ENCODE data around the gene LRRC63. TPM values are rescaled to one million over a fixed set of nuclear protein-coding genes. Genes with fewer than 3 reads are reported as not detected.

The LRRC63 gene
- total RNA-seq, 3 donors from 2014 or later = 0.15 to 0.33 (median 0.16) TPM

GRCh38 chr13:46184277-46184699 is 27.4 kb upstream of the LRRC63 start:
- no peak overlapping the region for H3K27ac ChIP-seq
- intact Hi-C loops (cut with DNase I; ENCODE audit: low total_unique reads) = no loop called here

GRCh38 chr13:46185634-46186033 is 26.1 kb upstream of the LRRC63 start:
- Histone ChIP-seq H3K36me3 (no peaks in the 10 kb centered on the region), H3K9me3 (no peaks in the 10 kb centered on the region), H3K4me1 (no peaks in the 10 kb centered on the region), H3K4me3 (no peak overlapping the region), H3K27ac (no peak overlapping the region), H3K27me3 (no peaks in the 10 kb centered on the region)
- no peak for DNase-seq (ENCODE audit: low spot score in 2 of 2)
- TF ChIP-seq POLR2AphosphoS5 (IDR thresholded peaks at IDR 0.05) (no peak), POLR2A (IDR thresholded peaks at IDR 0.05) (no peak), CTCF (IDR thresholded peaks at IDR 0.05) (no peak)
- intact Hi-C loops (cut with DNase I; ENCODE audit: low total_unique reads) = no loop called here

More at GRCh38 chr13:46184277-46184699, 27.4 kb upstream of the LRRC63 start:
- no peaks in the 10 kb centered on the region for H3K27me3 ChIP-seq
- H3K9me3 ChIP-seq = no peaks in the 10 kb centered on the region
- H3K4me1 ChIP-seq = no peaks in the 10 kb centered on the region
- DNase-seq (ENCODE audit: low spot score in 2 of 2) = no peak
- H3K4me3 ChIP-seq = no peak overlapping the region
- TF ChIP-seq POLR2AphosphoS5 (IDR thresholded peaks at IDR 0.05) = no peak
- TF ChIP-seq POLR2A (IDR thresholded peaks at IDR 0.05) = no peak
- TF ChIP-seq CTCF (IDR thresholded peaks at IDR 0.05) = no peak
- no peaks in the 10 kb centered on the region for H3K36me3 ChIP-seq

GRCh38 chr13:46192412-46192811 is 19.3 kb upstream of the LRRC63 start:
- intact Hi-C loops (cut with DNase I; ENCODE audit: low total_unique reads) = no loop called here

GRCh38 chr13:46195016-46195415 is 16.7 kb upstream of the LRRC63 start:
- no peaks in the 10 kb centered on the region for H3K4me1 ChIP-seq
- TF ChIP-seq POLR2AphosphoS5 (IDR thresholded peaks at IDR 0.05) (no peak), POLR2A (IDR thresholded peaks at IDR 0.05) (no peak), CTCF (IDR thresholded peaks at IDR 0.05) (no peak)
- H3K27me3 ChIP-seq = no peaks in the 10 kb centered on the region
- no peaks in the 10 kb centered on the region for H3K9me3 ChIP-seq
- H3K4me3 ChIP-seq = no peak overlapping the region
- DNase-seq (ENCODE audit: low spot score in 2 of 2) = no peak
- intact Hi-C loops (cut with DNase I; ENCODE audit: low total_unique reads) = no loop called here
- no peak overlapping the region for H3K27ac ChIP-seq
- H3K36me3 ChIP-seq = no peaks in the 10 kb centered on the region

More at GRCh38 chr13:46192412-46192811, 19.3 kb upstream of the LRRC63 start:
- DNase-seq (ENCODE audit: low spot score in 2 of 2) = no peak
- Histone ChIP-seq H3K4me3 (no peak overlapping the region), H3K36me3 (no peaks in the 10 kb centered on the region), H3K4me1 (no peaks in the 10 kb centered on the region), H3K27ac (no peak overlapping the region), H3K9me3 (no peaks in the 10 kb centered on the region), H3K27me3 (no peaks in the 10 kb centered on the region)
- TF ChIP-seq POLR2AphosphoS5 (IDR thresholded peaks at IDR 0.05) (no peak), POLR2A (IDR thresholded peaks at IDR 0.05) (no peak), CTCF (IDR thresholded peaks at IDR 0.05) (no peak)

- DNase-seq (ENCODE audit: low spot score in 2 of 2) = no peak
- Histone ChIP-seq H3K4me3 (no peak overlapping the region), H3K36me3 (no peaks in the 10 kb centered on the region), H3K9me3 (no peaks in the 10 kb centered on the region), H3K27me3 (no peaks in the 10 kb centered on the region), H3K4me1 (no peaks in the 10 kb centered on the region), H3K27ac (no peak overlapping the region)
- no peak for TF ChIP-seq POLR2A (IDR thresholded peaks at IDR 0.05)
- intact Hi-C loops (cut with DNase I; ENCODE audit: low total_unique reads) = no loop called here
Observed at GRCh38 chr13:46197299-46198048, 14.3 kb upstream of the LRRC63 start.
